ENCODE results near the gene SLC39A6. TPM values are rescaled to one million over a fixed set of nuclear protein-coding genes. Genes with fewer than 3 reads are reported as not detected.

The SLC39A6 gene
- total RNA-seq, 2 donors from 2014 or later, result 25.7 to 34.1 TPM

DNA sequence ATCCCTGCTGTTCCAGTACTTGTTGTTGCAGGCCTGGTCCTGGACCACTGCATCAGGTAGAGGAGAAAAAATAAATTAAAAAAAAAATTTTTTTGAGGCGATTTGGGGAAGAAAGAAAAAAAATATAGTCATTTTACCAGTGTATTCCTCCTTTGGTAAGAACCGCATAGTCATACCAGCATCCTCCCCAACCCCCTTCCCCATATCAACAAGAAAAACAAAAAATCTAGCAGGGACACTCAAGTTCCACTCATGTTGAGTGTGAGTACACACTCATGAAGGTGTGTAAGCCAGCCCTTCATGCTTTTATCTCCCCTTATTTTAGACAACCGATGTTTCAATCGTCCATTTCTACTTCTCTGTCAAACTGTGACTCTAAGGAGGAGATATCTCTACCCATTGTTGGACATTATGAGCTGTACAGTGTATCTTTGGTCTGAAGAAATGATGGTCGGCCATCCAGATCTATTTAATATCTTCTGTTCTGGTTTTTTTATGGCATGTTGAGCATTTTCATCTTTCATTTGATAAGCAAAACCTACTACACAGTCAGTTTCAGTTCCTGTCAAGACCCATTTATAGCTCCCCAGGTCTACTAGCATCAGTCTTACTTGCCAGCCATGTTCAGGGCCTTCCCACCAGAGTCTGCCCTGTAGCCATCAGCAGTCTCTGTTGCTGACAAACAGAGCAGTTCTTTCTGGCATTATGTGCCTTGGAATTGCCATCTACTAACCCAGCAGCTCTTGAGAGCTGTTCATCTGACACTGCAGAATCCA lies 20.6 kb upstream of the SLC39A6 start:
- DNase-seq, result no peak
- Histone ChIP-seq H3K4me1 (ENCODE audit: control insufficient read depth, insufficient read depth, low read length) (no peaks in the 10 kb centered on the region), H3K9ac (ENCODE audit: extremely low read depth, low read length, poor library complexity, severe bottlenecking) (no peak overlapping the region), H3K4me3 (ENCODE audit: low read length) (no peak overlapping the region), H3K9me3 (ENCODE audit: control insufficient read depth, low read length) (no peaks in the 10 kb centered on the region), H3K36me3 (ENCODE audit: control insufficient read depth, insufficient read depth, low read length) (peaks cover 82% of the 10 kb centered on the region), H3K27me3 (ENCODE audit: control insufficient read depth, insufficient read depth, low read length, poor library complexity, severe bottlenecking) (no peaks in the 10 kb centered on the region), H3K27ac (ENCODE audit: low read depth, low read length) (no peak overlapping the region)
- TF ChIP-seq, protein P1, sequence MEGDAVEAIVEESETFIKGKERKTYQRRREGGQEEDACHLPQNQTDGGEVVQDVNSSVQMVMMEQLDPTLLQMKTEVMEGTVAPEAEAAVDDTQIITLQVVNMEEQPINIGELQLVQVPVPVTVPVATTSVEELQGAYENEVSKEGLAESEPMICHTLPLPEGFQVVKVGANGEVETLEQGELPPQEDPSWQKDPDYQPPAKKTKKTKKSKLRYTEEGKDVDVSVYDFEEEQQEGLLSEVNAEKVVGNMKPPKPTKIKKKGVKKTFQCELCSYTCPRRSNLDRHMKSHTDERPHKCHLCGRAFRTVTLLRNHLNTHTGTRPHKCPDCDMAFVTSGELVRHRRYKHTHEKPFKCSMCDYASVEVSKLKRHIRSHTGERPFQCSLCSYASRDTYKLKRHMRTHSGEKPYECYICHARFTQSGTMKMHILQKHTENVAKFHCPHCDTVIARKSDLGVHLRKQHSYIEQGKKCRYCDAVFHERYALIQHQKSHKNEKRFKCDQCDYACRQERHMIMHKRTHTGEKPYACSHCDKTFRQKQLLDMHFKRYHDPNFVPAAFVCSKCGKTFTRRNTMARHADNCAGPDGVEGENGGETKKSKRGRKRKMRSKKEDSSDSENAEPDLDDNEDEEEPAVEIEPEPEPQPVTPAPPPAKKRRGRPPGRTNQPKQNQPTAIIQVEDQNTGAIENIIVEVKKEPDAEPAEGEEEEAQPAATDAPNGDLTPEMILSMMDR (conservative IDR thresholded peaks at IDR 0.05), result no peak
- Mint-ChIP-seq H3K9me3 (no peaks in the 10 kb centered on the region), H3K36me3 (ENCODE audit: low read depth) (peaks cover 77% of the 10 kb centered on the region), H3K4me1 (no peaks in the 10 kb centered on the region), H3K27ac (no peak overlapping the region), H3K27me3 (ENCODE audit: insufficient read depth) (no peaks in the 10 kb centered on the region), H3K4me3 (no peak overlapping the region)
- WGBS, 2 experiments (ENCODE audit: insufficient coverage in 1 of 2, insufficient read length in 1 of 2), result 95 to 100% methylated on average over 1 to 4 of the region's 5 CpGs

DNA sequence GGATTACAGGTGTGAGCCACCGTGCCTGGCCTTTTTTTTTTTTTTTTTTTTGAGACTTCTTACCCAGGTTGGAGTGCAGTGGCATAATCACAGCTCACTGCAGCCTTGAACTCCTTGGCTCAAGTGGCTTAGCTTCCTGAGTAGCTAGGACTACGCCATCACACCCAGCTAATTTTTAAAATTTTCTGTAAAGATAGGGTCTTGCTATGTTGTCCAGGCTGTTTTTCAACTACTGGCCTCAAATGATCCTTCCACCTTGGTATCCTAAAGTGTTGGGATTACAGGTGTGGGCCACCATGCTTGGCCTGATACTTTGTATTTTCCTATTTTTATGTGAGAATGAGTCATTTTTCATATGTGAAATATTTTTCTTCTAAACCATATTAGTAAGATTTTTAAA lies 14.3 kb upstream of the SLC39A6 start:
- H3K4me1 ChIP-seq (ENCODE audit: control insufficient read depth, insufficient read depth, low read length), result no peaks in the 10 kb centered on the region
- Mint-ChIP-seq H3K27me3 (ENCODE audit: insufficient read depth) (no peaks in the 10 kb centered on the region), H3K27ac (no peak overlapping the region), H3K4me1 (no peaks in the 10 kb centered on the region), H3K36me3 (ENCODE audit: low read depth) (peaks cover 77% of the 10 kb centered on the region), H3K4me3 (no peak overlapping the region), H3K9me3 (no peaks in the 10 kb centered on the region)
- H3K9ac ChIP-seq (ENCODE audit: extremely low read depth, low read length, poor library complexity, severe bottlenecking), result no peak overlapping the region
- WGBS, 2 experiments (ENCODE audit: insufficient coverage in 1 of 2, insufficient read length in 1 of 2), result 90% methylated on average over 2 of the region's 2 CpGs; no CpG with 5 or more reads in 1 of the 2 experiments
- H3K36me3 ChIP-seq (ENCODE audit: control insufficient read depth, insufficient read depth, low read length), result peaks cover 91% of the 10 kb centered on the region
- TF ChIP-seq, protein P1 (conservative IDR thresholded peaks at IDR 0.05), result no peak
- no peaks in the 10 kb centered on the region for H3K27me3 ChIP-seq (ENCODE audit: control insufficient read depth, insufficient read depth, low read length, poor library complexity, severe bottlenecking)
- H3K9me3 ChIP-seq (ENCODE audit: control insufficient read depth, low read length), result no peaks in the 10 kb centered on the region
- H3K4me3 ChIP-seq (ENCODE audit: low read length), result no peak overlapping the region
- no peak for DNase-seq
- no peak overlapping the region for H3K27ac ChIP-seq (ENCODE audit: low read depth, low read length)

DNA sequence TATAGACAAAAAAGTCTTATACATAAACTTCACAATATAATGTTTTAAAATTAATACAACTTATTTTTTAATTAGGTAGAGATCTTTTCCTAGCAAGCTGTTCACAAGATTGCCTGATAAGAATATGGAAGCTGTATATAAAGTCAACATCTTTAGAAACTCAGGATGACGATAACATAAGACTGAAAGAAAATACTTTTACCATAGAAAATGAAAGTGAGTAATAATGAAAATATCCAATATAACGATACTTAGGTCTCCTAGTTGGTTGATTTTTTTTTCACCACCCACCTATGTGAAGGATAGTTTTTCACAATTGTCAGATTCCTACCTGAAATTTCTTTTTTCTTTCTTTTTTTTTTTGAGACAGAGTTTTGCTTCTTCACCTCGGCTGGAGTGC lies 13.6 kb upstream of the SLC39A6 start:
- DNase-seq, result no peak
- Mint-ChIP-seq H3K27ac (no peak overlapping the region), H3K4me1 (no peaks in the 10 kb centered on the region), H3K4me3 (no peak overlapping the region), H3K36me3 (ENCODE audit: low read depth) (peaks cover 76% of the 10 kb centered on the region), H3K9me3 (no peaks in the 10 kb centered on the region), H3K27me3 (ENCODE audit: insufficient read depth) (no peaks in the 10 kb centered on the region)
- H3K27me3 ChIP-seq (ENCODE audit: control insufficient read depth, insufficient read depth, low read length, poor library complexity, severe bottlenecking), result no peaks in the 10 kb centered on the region
- 88 to 89% methylated on average over 1 of the region's 3 CpGs for WGBS, 2 experiments (ENCODE audit: insufficient coverage in 1 of 2, insufficient read length in 1 of 2)
- H3K9me3 ChIP-seq (ENCODE audit: control insufficient read depth, low read length), result no peaks in the 10 kb centered on the region
- peaks cover 4% of the 10 kb centered on the region for H3K4me1 ChIP-seq (ENCODE audit: control insufficient read depth, insufficient read depth, low read length)
- H3K36me3 ChIP-seq (ENCODE audit: control insufficient read depth, insufficient read depth, low read length), result peaks cover 92% of the 10 kb centered on the region
- no peak overlapping the region for H3K4me3 ChIP-seq (ENCODE audit: low read length)
- no peak overlapping the region for H3K9ac ChIP-seq (ENCODE audit: extremely low read depth, low read length, poor library complexity, severe bottlenecking)
- TF ChIP-seq, protein P1 (conservative IDR thresholded peaks at IDR 0.05), result no peak
- H3K27ac ChIP-seq (ENCODE audit: low read depth, low read length), result no peak overlapping the region
